ENCODE data around the gene MAP3K13.
A peak's percentile ranks its signal among the peaks of the same experiment; 100 is the strongest.
"Not testable (repeated sequence)": the region's sequence is repeated elsewhere in the genome, so short reads cannot be mapped to it uniquely, and the experiment has no call there.

MAP3K13 gene

GRCh38 chr3:185457376-185457775 is 94.4 kb downstream of the MAP3K13 start:
- peak; percentile 29 for DNase-seq

DNA sequence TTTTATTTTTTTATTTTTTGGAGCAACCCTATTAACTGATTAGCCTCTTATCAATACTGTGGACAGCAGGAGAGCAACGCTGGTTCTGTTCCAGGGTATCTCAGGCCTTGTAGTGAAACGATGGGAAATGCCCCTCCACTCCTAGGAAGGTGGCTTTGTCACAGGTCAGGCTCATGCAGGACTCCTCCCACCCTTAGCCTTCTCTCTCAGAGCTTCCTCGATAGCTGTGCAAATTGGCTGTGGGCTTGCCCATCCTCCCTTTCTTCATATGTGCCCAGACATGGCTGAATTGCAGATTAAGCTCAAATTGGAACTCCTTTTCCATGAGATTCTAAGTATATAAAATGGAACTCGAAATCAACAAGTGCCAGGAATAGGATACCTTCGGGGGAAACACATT is 97.4 kb downstream of the MAP3K13 start:
- no peak for DNase-seq

GRCh38 chr3:185460719-185461350 is 97.9 kb downstream of the MAP3K13 start:
- DNase-seq: peak; percentile 21

DNA sequence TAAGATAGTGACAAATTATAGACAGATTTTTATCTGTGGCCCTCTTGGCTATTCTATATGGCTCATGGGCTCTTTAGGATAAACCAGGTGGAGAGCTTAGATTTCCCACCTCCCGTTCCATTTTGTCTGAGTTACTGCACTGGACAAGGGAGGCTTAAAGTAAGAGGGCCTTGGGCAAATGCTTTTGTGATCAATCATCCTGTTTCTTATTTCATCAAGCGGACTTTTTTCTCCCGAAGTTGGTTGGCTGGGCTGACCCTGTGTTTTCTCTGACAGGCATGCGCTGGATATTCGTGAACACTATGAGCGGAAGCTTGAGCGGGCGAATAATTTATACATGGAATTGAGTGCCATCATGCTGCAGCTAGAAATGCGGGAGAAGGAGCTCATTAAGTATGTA is 102.5 kb downstream of the MAP3K13 start:
- DNase-seq: no peak

DNA sequence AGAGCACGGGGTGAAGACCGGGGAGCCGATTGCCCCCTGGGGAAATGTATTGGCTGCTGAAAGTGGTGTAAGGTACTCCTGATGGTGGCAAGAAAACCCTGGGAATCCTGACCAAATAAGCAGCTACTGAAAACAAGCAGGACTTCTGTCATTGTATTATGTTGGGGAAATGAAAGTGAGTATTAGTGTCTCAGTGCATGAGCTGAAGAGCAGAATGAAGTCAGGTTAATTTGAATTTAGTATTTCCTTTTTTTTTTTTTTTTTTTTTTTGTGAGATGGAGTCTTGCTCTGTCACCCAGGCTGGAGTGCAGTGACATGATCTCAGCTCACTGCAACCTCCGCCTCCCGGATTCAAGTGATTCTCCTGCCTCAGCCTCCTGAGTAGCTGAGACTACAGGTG is 103.2 kb downstream of the MAP3K13 start:
- DNase-seq: peak; percentile 22

- no peak for DNase-seq
Observed at GRCh38 chr3:185469542-185469941, 106.6 kb downstream of the MAP3K13 start.

DNA sequence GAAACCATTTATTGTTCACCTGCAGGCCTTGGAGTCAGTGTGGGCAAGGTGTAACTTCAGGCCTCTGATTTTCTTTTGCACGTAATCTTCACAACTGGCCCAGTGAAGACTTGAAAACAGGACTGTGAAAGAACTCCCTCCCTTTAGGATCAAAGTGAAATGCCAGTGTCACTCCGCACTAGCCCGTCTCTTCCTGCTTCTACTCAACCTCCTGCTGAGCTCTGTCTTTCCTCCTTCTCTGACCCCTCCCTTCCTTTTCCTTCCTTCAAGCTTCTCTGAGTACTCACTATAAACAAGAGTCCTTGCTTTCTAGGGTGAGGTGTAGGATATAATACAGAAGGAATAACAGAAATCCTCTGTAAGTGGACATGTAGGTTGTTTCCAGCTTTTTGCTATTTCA is 107.4 kb downstream of the MAP3K13 start:
- no peak for DNase-seq

DNA sequence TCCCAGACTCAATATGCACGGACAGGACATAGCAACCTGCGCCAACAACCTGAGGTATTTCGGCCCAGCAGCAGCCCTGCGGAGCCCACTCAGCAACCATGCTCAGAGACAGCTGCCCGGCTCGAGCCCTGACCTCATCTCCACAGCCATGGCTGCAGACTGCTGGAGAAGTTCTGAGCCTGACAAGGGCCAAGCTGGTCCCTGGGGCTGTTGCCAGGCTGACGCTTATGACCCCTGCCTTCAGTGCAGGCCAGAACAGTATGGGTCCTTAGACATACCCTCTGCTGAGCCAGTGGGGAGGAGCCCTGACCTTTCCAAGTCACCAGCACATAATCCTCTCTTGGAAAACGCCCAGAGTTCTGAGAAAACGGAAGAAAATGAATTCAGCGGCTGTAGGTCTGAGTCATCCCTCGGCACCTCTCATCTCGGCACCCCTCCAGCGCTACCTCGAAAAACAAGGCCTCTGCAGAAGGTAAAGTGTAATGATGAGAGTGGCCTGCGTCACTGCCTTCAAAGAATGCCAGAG is 110.4 kb downstream of the MAP3K13 start:
- DNase-seq: no peak

DNA sequence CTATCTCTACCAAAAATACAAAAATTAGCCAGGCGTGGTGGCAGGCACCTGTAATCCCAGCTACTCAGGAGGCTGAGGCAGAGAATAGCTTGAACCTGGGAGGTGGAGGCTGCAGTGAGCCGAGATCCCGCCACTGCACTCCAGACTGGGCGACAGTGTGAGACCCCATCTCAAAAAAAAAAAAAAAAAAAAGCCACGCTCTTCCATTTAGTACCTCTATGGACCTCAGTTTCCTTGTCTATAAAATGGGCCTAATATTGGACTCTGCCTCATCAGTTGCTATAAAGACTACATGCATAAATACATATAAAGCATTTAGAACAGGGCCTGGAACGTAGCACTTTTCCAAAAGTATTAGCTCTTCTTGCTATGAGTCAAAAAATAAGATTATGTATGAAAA is 112.0 kb downstream of the MAP3K13 start:
- DNase-seq: not testable (repeated sequence)

DNA sequence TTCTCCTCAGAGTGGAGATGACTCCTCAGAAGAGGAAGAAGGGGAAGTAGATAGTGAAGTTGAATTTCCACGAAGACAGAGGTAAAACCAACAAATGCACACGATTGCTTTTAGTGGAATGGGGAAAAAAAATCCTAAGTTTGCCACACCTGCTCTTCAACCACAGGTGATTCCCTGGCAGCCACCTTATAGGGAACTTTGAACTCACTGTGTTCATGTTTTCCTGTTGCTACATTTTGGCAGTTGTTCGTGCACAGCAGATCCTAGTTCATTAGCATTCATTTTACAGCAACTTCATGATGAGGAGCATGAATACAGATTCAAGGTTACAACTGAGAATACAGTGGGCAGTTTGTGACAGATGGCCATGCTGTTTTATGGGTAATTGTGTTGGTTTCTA is 114.4 kb downstream of the MAP3K13 start:
- DNase-seq: no peak

- peak; percentile 62 for DNase-seq
Observed at GRCh38 chr3:185479373-185479945, 116.5 kb downstream of the MAP3K13 start.

DNA sequence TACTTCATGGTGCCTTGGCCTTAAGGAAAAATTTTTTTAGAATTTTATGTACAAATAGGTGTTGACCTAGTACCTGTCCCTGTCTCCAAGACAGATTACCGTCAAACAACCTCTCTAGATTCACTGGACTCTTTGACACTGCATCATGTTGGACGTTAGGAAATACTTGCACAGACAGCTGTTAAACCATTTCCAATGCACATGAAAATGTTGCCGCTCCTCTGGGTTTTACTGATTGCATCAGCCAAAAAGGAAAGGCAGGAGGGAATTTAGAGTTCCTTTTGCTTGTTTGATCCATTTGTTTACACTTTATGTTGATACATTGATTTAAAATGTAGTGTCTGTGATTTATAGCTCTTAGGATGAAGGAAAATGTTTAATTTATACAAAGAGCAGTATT is 121.4 kb downstream of the MAP3K13 start:
- DNase-seq: no peak

DNA sequence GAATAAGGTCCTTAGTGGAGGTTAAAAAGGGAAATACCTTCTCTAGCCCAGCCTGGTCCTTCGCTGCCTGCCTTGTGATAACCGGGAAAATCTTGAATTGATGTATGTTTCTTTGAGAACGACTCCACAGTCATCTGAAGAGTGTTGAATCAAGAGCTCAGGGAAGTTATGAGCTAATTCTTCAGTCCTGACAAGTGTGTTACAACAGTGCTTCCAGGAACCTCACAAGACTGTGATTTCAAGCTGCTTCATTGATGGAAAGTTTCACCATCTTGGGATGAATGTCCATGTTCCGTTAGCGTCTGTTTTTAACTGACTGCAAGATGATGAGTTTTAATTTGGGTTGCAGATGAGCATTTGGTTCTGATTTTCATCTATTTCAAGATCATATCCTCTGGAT is 123.5 kb downstream of the MAP3K13 start:
- no peak for DNase-seq

DNA sequence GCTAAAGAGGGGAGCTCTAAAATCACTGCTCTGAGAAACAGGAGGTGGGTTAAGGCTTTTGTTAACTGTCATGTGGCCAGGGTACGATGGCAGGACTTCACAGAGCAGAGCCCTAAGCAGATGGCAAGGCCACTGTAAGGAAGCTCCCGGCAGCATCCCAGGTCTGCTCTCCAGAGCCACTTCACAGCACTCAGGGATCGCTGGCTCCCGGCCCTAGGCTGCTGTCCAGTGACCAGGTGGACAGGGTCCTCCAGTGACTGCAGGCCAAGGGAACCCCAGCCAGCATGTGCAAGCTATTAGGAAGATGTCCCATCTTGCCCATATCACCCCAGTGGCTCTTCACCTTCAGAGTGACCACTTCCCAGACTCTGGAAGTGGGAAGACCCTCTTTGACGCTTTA is 125.5 kb downstream of the MAP3K13 start:
- DNase-seq: no peak

GRCh38 chr3:185489462-185489861 is 126.5 kb downstream of the MAP3K13 start:
- no peak for DNase-seq

DNA sequence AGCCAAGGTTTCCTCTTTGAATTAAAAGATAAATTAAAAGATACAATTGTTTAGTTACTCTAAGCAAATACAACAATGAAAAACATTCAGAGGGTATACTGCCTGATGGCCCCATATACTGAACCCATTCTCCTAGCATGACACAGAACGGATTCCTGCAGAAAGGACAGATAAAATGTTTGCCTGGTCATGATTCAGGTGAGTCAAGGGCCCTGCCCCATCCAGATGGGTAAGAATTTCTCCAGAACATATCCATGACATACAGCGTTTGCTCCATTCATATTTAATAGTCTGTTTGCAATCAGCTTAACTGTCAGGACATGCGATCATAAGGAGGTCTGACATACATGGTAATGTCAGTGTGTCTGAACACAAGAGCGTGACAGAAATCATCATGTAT is 127.3 kb downstream of the MAP3K13 start:
- DNase-seq: no peak

- peak; percentile 92 for DNase-seq
Observed at GRCh38 chr3:185498503-185499396, 135.8 kb downstream of the MAP3K13 start, which contains the start of gene TMEM41A. TMEM41A (minus strand) TSS chr3:185499035; CDS start chr3:185498961, 74 bp downstream.

GRCh38 chr3:185502987-185503386 is 140.1 kb downstream of the MAP3K13 start:
- no peak for DNase-seq

DNA sequence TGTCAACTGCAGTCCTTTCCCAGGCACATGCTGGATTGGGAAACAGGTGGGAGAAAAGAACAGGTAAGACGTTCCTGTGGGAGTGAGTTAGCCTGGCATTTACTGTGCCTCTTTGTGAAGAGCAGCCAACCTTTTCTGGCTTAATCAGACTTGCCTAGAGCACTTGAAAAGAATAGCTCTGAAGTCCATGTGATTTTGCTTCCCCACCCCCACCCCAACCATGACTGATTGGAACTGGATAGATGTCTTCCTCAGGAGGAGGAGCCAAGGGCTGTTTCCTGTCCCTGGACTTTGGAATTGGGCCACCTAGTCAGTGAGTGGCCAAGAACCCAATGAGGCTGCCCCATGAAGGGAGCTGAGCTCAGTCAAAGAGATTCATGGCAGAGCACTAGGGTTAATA is 140.6 kb downstream of the MAP3K13 start:
- DNase-seq: no peak

DNA sequence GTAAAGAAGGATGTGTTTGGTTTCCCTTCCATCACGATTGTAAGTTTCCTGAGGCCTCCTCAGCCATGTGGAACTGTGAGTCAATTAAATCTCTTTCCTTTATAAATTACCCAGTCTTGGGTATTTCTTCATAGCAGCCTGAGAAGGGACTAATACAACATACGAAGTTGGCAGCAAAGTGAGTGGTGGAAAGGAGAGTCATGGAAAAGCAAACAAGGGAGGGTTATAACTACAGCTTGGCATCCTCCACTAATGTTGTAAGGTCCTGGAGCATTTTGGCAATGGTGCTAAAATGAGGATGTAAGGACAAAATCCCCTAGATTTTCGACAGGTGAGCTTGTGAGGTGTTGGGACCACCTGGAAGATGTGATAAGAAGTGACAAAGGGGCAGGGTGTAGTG is 141.7 kb downstream of the MAP3K13 start:
- no peak for DNase-seq

DNA sequence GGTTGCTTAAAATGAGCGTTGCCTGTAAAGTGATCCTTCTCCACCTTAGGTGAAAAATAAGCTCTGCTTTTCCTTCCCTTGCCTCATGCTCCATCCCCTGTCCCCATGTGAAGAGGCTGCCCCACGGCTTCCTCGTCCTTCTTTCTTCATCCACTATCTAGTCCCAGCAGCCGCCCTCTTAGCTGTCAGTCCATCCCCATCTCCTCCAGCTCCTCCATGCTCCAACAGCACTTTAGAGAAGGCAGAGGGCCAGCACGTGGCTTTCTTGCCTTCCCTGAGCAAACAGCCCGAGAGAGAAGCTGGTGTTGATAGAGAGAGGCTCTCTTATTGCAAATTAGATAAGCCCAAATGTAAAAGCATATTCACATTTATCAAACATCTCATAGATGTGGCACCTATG is 144.9 kb downstream of the MAP3K13 start:
- DNase-seq: no peak

- no peak for DNase-seq
Observed at GRCh38 chr3:185508335-185508991, 145.5 kb downstream of the MAP3K13 start.

- no peak for DNase-seq
Observed at GRCh38 chr3:185511711-185512110, 148.8 kb downstream of the MAP3K13 start.
